Measurements from ENCODE around the gene IFT43. TPM values are rescaled to one million over a fixed set of nuclear protein-coding genes. Genes with fewer than 3 reads are reported as not detected.

The IFT43 gene
- total RNA-seq, 1 experiment from 2014 or later = 20.0 TPM

DNA sequence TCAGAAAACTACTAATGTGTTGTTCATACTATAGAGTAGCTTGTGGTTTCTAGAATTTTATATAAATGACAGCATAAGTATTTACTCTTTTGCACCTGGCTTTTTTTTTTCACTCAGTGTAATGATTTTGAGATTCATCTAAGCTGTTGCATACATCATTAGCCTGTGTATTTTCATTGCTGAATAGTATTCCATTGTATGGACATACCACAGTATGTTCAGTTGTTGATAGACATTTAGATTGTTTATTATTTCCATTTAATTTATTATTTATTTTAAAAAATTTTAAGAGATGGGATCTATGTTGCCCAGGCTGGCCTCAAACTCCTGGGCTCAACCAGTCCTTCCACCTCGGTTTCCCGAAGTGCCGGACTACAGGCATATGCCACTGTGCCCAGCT lies 80.0 kb downstream of the IFT43 start:
- POLR2A ChIA-PET = interaction anchor here (0.7 kb wide), 1 partner anchor 574 kb away, joined by 3 read pairs; no protein-coding TSS in a partner anchor
- in situ Hi-C loops (cut with HindIII; ENCODE audit: low pct_unique_long_range_greater_than_20kb, low sequenced_read_pairs) (no loop called here), intact Hi-C loops (cut with micrococcal nuclease; ENCODE audit: unreplicated experiment) (no loop called here)
- H3K36me3 ChIP-seq (ENCODE audit: control insufficient read depth, insufficient read depth, low read length) = no peaks in the 10 kb centered on the region
- ATAC-seq (no peak), DNase-seq (ENCODE audit: low read depth, low spot score) (no peak)
- H3K4me1 ChIP-seq (ENCODE audit: control insufficient read depth, insufficient read depth, low read length) = no peaks in the 10 kb centered on the region
- H3K27me3 ChIP-seq (ENCODE audit: control insufficient read depth, insufficient read depth, low read length) = no peaks in the 10 kb centered on the region
- no peak overlapping the region for H3K27ac ChIP-seq (ENCODE audit: low read length)
- TF ChIP-seq REST (IDR thresholded peaks at IDR 0.05; ENCODE audit: insufficient read depth in 1 of 2, low read depth in 2 of 2, low read length in 1 of 2) (no peak), CTCF (IDR thresholded peaks at IDR 0.05) (no peak), POLR2AphosphoS5 (IDR thresholded peaks at IDR 0.05; ENCODE audit: low read depth, low read length) (no peak), SIN3A (IDR thresholded peaks at IDR 0.05; ENCODE audit: borderline replicate concordance, insufficient read depth, low read depth, low read length) (no peak), TCF7L2 (IDR thresholded peaks at IDR 0.05; ENCODE audit: low read depth, low read length) (no peak)
- no peaks in the 10 kb centered on the region for H3K9me3 ChIP-seq (ENCODE audit: control insufficient read depth, insufficient read depth, low read depth, low read length)
- BruUV-seq (replicated peaks) = no TSS peak
- no peak overlapping the region for H3K4me3 ChIP-seq (ENCODE audit: low read depth in 2 of 2, low read length in 2 of 2)
- CTCF ChIA-PET = no interaction called here

DNA sequence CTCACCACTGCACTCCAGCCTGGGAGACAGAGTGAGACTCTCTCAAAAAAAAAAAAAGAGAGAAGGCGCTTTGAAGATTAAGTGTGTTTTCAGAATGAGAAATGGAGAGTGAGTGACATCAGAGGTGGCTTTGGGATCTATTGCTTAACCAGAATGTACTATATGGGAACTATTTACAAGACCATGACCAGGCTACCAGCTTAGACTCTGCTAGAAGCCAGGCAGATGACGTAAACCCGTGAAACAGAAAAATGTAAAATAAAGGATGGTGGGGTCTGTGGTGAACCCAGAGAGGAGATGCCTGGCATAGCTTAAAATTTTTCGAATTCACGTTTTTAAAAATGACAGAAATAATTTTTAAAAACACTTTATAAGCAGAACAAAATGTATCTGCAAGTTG lies 82.0 kb downstream of the IFT43 start:
- intact Hi-C loops (cut with micrococcal nuclease; ENCODE audit: unreplicated experiment) = no loop called here
- no peaks in the 10 kb centered on the region for H3K36me3 ChIP-seq (ENCODE audit: control insufficient read depth, insufficient read depth, low read length)
- H3K4me1 ChIP-seq (ENCODE audit: control insufficient read depth, insufficient read depth, low read length) = no peaks in the 10 kb centered on the region
- POLR2A ChIA-PET = no interaction called here
- ATAC-seq = no peak
- no peaks in the 10 kb centered on the region for H3K27me3 ChIP-seq (ENCODE audit: control insufficient read depth, insufficient read depth, low read length)
- BruUV-seq (replicated peaks) = no TSS peak
- CTCF ChIA-PET = no interaction called here
- H3K4me3 ChIP-seq (ENCODE audit: low read depth in 2 of 2, low read length in 2 of 2) = no peak overlapping the region
- H3K9me3 ChIP-seq (ENCODE audit: control insufficient read depth, insufficient read depth, low read depth, low read length) = no peaks in the 10 kb centered on the region
- no peak overlapping the region for H3K27ac ChIP-seq (ENCODE audit: low read length)
- in situ Hi-C loops (cut with HindIII; ENCODE audit: low pct_unique_long_range_greater_than_20kb, low sequenced_read_pairs) = no loop called here
- DNase-seq (ENCODE audit: low read depth, low spot score) = no peak
- TF ChIP-seq SIN3A (IDR thresholded peaks at IDR 0.05; ENCODE audit: borderline replicate concordance, insufficient read depth, low read depth, low read length) (no peak), CTCF (IDR thresholded peaks at IDR 0.05) (no peak), POLR2AphosphoS5 (IDR thresholded peaks at IDR 0.05; ENCODE audit: low read depth, low read length) (no peak), TCF7L2 (IDR thresholded peaks at IDR 0.05; ENCODE audit: low read depth, low read length) (no peak), REST (IDR thresholded peaks at IDR 0.05; ENCODE audit: insufficient read depth in 1 of 2, low read depth in 2 of 2, low read length in 1 of 2) (no peak)

All from Panc1 (cell line).